Activated CD8-positive, alpha-beta T cell treated with anti-CD3 and anti-CD28 coated beads for 36 hours (primary cell): ENCODE measurements around the gene DGKG. TPM values are rescaled to one million over a fixed set of nuclear protein-coding genes. Genes with fewer than 3 reads are reported as not detected.

Experiments
- ATAC-seq: fragments of 200-7000 bp; cut with Tn5 transposase; one replicate; pipeline ENCODE4 v1.10.0; 2021; ENCODE audit warnings: mild to moderate bottlenecking, moderate library complexity
- CTCF ChIA-PET: fragments of 350-600 bp; sonication (Branson Sonifier 250); formaldehyde crosslinking; loops from one replicate; lab custom pipeline; 2021; ENCODE audit warnings: antibody characterized with exemption; lab: Charles Lee
- POLR2A ChIA-PET: fragments of 350-600 bp; sonication (Branson Sonifier 250); formaldehyde crosslinking; loops from one replicate; lab custom pipeline; 2021; ENCODE audit warnings: antibody characterized with exemption; lab: Charles Lee
- DNase-seq: peaks from one replicate; pipeline ENCODE4 v3.0.0-alpha.2; 2020
- H3K27ac Mint-ChIP-seq: one replicate; pipeline ENCODE4 v1.8.0; 2021; ENCODE audit warnings: mild to moderate bottlenecking, mixed read lengths
- H3K27me3 Mint-ChIP-seq: one replicate; pipeline ENCODE4 v1.8.0; 2021; ENCODE audit warnings: mixed read lengths
- H3K36me3 Mint-ChIP-seq: one replicate; pipeline ENCODE4 v1.8.0; 2021; ENCODE audit warnings: low read depth, mixed read lengths
- H3K4me1 Mint-ChIP-seq: one replicate; pipeline ENCODE4 v1.8.0; 2021; ENCODE audit warnings: low read depth, mixed read lengths
- H3K4me3 Mint-ChIP-seq: one replicate; pipeline ENCODE4 v1.8.0; 2021; ENCODE audit warnings: mild to moderate bottlenecking, moderate library complexity, mixed read lengths
- H3K9me3 Mint-ChIP-seq: one replicate; pipeline ENCODE4 v1.8.0; 2021; ENCODE audit warnings: mixed read lengths
- intact Hi-C: fragments of 100-400 bp; cut with micrococcal nuclease; formaldehyde crosslinking; loops from one replicate; pipeline ENCODE4 v1.10.0; 2022
- total RNA-seq, 2 experiments: library from RNA; stranded (reverse); gene quantifications; one replicate each; pipeline ENCODE4 v1.2.3, GENCODE V29; 2021
- TF ChIP-seq, protein P1 (sequence below): fragments of 200-600 bp; IDR thresholded peaks from one replicate; pipeline ENCODE4 v1.8.0; 2022; ENCODE audit warnings: antibody characterized with exemption, mild to moderate bottlenecking

The DGKG gene
- total RNA-seq, 2 experiments from 2014 or later = 0.18 to 0.36 TPM

DNA sequence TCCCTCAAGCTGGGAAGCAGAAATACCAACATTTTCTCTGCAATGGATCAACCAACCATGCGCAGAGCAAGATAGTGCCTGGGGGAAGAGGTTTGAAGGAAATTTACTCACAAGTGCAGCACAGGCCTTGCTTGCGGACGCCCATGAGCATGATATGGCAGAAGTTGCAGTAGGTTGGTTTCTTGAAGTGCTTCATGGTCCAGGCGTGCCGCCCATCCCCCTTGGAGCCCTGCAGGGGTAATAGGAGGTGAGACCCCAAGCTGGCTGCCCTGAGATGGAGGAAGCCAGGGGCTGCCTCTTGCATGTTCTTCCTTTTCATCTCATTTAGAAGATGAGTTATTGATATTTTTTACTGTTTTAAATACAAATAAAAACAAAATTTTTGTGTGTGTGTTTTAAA is 86.6 kb downstream of the DGKG start:
- Mint-ChIP-seq H3K9me3 (no peaks in the 10 kb centered on the region), H3K4me3 (no peak overlapping the region), H3K27me3 (peaks cover 9% of the 10 kb centered on the region), H3K27ac (no peak overlapping the region), H3K36me3 (no peaks in the 10 kb centered on the region), H3K4me1 (no peaks in the 10 kb centered on the region)
- ChIA-PET CTCF (interaction anchor here (1.2 kb wide), 1 partner anchor 14 kb away, joined by 3 read pairs; no protein-coding TSS in a partner anchor), POLR2A (no interaction called here)
- intact Hi-C loops = no loop called here
- TF ChIP-seq, protein P1, sequence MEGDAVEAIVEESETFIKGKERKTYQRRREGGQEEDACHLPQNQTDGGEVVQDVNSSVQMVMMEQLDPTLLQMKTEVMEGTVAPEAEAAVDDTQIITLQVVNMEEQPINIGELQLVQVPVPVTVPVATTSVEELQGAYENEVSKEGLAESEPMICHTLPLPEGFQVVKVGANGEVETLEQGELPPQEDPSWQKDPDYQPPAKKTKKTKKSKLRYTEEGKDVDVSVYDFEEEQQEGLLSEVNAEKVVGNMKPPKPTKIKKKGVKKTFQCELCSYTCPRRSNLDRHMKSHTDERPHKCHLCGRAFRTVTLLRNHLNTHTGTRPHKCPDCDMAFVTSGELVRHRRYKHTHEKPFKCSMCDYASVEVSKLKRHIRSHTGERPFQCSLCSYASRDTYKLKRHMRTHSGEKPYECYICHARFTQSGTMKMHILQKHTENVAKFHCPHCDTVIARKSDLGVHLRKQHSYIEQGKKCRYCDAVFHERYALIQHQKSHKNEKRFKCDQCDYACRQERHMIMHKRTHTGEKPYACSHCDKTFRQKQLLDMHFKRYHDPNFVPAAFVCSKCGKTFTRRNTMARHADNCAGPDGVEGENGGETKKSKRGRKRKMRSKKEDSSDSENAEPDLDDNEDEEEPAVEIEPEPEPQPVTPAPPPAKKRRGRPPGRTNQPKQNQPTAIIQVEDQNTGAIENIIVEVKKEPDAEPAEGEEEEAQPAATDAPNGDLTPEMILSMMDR = no peak
- no peak for ATAC-seq
- no peak for DNase-seq

DNA sequence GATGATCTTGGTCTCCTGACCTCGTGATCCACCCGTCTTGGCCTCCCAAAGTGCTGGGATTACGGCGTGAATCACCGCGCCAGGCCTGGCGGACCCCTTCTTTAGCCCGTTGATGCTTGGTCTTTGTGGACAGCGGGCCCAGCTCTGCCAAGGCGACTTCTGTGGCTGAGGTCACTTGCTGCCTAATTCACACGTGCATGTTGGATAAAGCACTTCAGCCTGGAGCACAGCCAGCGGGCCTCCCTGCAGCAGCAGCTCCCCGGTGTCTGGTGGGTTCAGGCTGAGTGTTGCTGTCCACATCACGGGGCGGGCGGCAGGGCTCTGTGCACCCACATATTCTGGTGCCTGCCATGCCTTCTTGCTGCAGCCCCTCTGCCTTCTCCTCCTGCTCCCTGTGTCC is 88.4 kb downstream of the DGKG start:
- TF ChIP-seq, protein P1 = no peak
- DNase-seq (no peak), ATAC-seq (no peak)
- CTCF ChIA-PET = interaction anchor here (1.0 kb wide), 1 partner anchor 266 kb away, joined by 3 read pairs; no protein-coding TSS in a partner anchor
- peaks cover 9% of the 10 kb centered on the region for H3K27me3 Mint-ChIP-seq
- POLR2A ChIA-PET = no interaction called here
- no peaks in the 10 kb centered on the region for H3K36me3 Mint-ChIP-seq
- H3K4me3 Mint-ChIP-seq = no peak overlapping the region
- H3K27ac Mint-ChIP-seq = no peak overlapping the region
- intact Hi-C loops = no loop called here
- no peaks in the 10 kb centered on the region for H3K9me3 Mint-ChIP-seq
- H3K4me1 Mint-ChIP-seq = no peaks in the 10 kb centered on the region

DNA sequence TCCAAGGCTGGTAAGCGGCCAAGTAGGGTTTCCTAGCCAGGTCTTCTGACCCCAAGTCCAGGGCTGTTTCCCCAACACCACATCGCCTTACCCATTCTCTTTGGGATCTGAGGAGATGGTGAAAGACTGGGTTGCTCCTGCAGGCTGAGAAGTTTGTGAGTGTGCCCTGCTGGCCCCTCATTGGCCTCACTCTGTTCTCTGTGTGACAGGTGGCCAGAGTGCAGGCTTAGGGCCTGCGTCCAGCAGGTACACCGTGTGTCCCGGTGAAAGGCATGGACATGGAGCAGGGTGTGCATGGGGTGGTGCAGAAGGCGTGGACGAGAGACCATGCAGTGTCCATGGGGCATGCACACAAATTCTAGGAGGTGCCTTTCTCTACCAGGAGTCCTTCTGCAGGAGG is 91.3 kb downstream of the DGKG start:
- Mint-ChIP-seq H3K36me3 (no peaks in the 10 kb centered on the region), H3K4me3 (no peak overlapping the region), H3K4me1 (no peaks in the 10 kb centered on the region), H3K27me3 (peaks cover 3% of the 10 kb centered on the region), H3K27ac (no peak overlapping the region), H3K9me3 (no peaks in the 10 kb centered on the region)
- no peak for ATAC-seq
- CTCF ChIA-PET = interaction anchor here (1.4 kb wide), 1 partner anchor 269 kb away, joined by 5 read pairs; no protein-coding TSS in a partner anchor
- POLR2A ChIA-PET = no interaction called here
- intact Hi-C loops = no loop called here
- no peak for DNase-seq
- TF ChIP-seq, protein P1 = no peak

DNA sequence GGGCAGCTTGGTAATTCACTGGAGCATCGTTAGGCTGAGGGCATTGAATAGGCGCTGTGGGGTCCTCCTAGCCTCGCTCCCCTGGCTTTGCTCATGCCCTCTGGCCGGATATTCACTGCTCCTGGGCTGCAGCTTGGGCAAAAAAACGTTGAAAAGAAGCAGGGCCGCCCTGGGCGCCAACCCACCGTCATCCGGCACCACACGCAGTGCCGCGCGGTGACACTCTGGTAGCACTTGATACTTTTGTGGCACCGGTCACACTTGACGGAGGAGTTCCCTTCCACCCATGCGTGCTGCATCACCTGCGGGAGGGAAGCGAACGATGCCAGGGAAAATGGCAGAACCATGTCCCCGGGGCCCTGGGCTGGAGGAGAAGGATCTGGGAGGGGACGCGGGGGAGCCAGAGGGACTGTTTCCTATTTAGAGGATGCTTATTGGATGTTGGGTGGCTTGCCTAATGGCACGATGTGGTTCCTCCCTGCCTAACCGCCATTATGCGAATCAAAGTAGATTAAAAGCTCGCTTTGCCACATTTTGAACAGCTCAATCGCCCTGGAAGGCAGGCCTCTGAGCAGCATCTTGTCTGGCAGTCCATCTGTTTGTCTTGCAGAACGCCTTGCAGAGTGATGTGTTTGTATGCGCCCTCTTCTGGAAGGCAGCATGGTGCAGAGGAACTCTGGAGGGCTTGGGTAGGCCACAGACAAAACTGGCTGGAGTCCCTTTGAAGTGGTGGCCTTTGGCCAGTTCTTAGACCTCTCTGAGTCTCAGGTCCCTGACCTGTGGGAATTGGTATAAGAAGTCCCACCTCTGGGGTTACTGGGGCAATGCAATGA is 93.2 kb downstream of the DGKG start:
- intact Hi-C loops = no loop called here
- no peak for DNase-seq
- POLR2A ChIA-PET = no interaction called here
- no peaks in the 10 kb centered on the region for H3K36me3 Mint-ChIP-seq
- H3K4me3 Mint-ChIP-seq = no peak overlapping the region
- TF ChIP-seq, protein P1 = no peak
- ATAC-seq = no peak
- H3K27ac Mint-ChIP-seq = no peak overlapping the region
- no peaks in the 10 kb centered on the region for H3K4me1 Mint-ChIP-seq
- H3K27me3 Mint-ChIP-seq = peaks cover 3% of the 10 kb centered on the region
- CTCF ChIA-PET = interaction anchor here (1.1 kb wide), 1 partner anchor 271 kb away, joined by 3 read pairs; no protein-coding TSS in a partner anchor
- H3K9me3 Mint-ChIP-seq = no peaks in the 10 kb centered on the region

DNA sequence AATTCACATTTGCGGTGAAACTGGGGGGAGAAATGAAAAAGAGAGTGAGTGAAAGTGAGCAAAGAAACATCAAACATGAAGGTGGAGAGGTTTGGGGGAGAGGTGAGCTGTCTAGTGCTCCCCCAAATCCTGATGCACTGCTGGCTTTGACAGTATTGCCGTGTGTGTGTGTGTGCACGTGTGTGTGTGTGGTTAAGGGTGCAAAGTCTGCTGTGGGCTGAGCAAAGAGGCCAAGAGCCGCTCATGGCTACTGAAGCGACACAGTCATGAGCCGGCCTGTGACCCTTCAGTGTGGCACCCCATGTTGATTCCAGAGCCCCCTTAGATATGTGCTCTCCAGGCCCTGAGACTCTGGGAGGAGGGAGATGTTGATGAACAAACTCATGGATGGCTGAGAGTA is 94.3 kb downstream of the DGKG start:
- Mint-ChIP-seq H3K27me3 (peaks cover 3% of the 10 kb centered on the region), H3K36me3 (no peaks in the 10 kb centered on the region), H3K4me3 (no peak overlapping the region), H3K27ac (no peak overlapping the region), H3K9me3 (no peaks in the 10 kb centered on the region), H3K4me1 (no peaks in the 10 kb centered on the region)
- intact Hi-C loops = no loop called here
- ATAC-seq = no peak
- DNase-seq = no peak
- ChIA-PET CTCF (interaction anchor here (0.8 to 1.1 kb wide), 2 partner anchors 272 to 350 kb away, joined by 3 read pairs; no protein-coding TSS in a partner anchor), POLR2A (no interaction called here)
- TF ChIP-seq, protein P1 = no peak
